ENCODE results near the gene CTRB1.
"Not testable (repeated sequence)": the region's sequence is repeated elsewhere in the genome, so short reads cannot be mapped to it uniquely, and the experiment has no call there.

The CTRB1 gene

DNA sequence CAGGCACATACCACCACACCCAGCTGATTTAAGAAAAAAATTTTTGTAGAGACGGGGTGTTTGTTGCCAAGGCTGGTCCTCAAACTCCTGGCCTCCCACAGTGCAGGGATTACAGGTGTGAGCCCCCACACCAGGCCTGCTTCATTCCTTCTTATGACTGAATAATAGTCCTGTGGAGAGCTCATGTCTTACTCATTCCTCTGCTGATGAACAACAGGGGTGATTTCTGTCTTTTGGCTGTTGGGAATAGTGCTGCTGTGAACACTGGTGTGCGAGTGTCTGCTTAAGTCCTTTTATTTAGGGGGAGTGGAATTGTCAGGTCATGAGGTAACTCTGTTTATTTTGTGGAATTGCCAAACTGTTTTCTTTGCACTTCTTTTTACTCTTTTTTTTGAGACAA is 2.7 kb upstream of the CTRB1 start:
- Histone ChIP-seq H3K79me2 (ENCODE audit: control insufficient read depth, insufficient read depth, low read length, unreplicated experiment) (no peaks in the 10 kb centered on the region), H3K27ac (ENCODE audit: low read depth, low read length) (no peak overlapping the region), H2AFZ (ENCODE audit: low read length, unreplicated experiment) (no peak overlapping the region), H3K4me3 (ENCODE audit: low read depth, low read length) (no peak overlapping the region), H3K27me3 (ENCODE audit: insufficient read depth, low read length) (no peaks in the 10 kb centered on the region), H3K4me1 (ENCODE audit: control insufficient read depth, insufficient read depth, low read length, unreplicated experiment) (peaks cover 3% of the 10 kb centered on the region), H3K36me3 (ENCODE audit: insufficient read depth, low read length) (no peaks in the 10 kb centered on the region)

DNA sequence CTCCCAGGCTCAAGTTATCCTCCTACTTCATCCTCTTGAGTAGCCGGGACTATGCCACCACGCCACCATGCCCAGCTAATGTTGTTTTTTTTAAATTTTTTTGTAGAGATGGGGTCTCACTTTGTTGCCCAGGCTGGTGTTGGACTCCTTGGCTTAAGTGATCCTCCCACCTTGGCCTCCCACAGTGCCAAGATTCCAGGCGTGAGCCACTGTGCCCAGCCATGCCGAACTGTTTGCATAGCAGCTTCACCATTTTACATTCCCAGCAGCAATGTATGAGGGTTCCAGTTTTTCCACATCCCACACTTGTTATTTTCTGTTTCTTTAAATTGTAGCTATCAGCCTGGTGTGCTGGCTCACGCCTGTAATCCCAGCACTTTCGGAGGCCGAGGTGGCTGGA is 2.2 kb upstream of the CTRB1 start:
- Histone ChIP-seq H3K27ac (ENCODE audit: low read depth, low read length) (no peak overlapping the region), H3K4me1 (ENCODE audit: control insufficient read depth, insufficient read depth, low read length, unreplicated experiment) (peaks cover 3% of the 10 kb centered on the region), H3K79me2 (ENCODE audit: control insufficient read depth, insufficient read depth, low read length, unreplicated experiment) (no peaks in the 10 kb centered on the region), H3K27me3 (ENCODE audit: insufficient read depth, low read length) (no peaks in the 10 kb centered on the region), H2AFZ (ENCODE audit: low read length, unreplicated experiment) (no peak overlapping the region), H3K4me3 (ENCODE audit: low read depth, low read length) (no peak overlapping the region), H3K36me3 (ENCODE audit: insufficient read depth, low read length) (no peaks in the 10 kb centered on the region)

DNA sequence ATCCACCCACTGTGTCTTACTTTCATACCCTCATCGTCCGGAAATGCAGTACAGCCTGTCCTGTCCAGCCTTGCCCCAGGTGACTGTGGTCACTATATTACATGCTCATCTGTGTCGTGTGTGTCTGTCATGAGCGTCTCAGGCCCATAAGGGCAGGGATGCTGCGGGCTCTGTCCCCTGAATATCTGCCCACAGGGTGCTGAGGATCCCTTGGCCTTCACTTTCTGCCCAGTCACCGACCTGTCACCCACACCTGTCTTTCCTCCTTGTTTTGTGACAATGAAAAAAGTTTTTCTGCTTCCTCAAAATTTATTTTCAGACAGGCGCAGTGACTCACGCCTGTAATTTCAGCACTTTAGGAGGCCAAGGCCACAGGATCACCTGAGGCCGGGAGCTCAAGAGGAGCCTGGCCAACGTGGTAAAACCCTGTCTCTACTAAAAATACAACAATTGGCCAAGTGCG is 1.4 kb upstream of the CTRB1 start:
- Histone ChIP-seq H3K4me1 (ENCODE audit: control insufficient read depth, insufficient read depth, low read length, unreplicated experiment) (peaks cover 3% of the 10 kb centered on the region), H3K36me3 (ENCODE audit: insufficient read depth, low read length) (no peaks in the 10 kb centered on the region), H2AFZ (ENCODE audit: low read length, unreplicated experiment) (no peak overlapping the region), H3K27me3 (ENCODE audit: insufficient read depth, low read length) (no peaks in the 10 kb centered on the region), H3K4me3 (ENCODE audit: low read depth, low read length) (no peak overlapping the region), H3K79me2 (ENCODE audit: control insufficient read depth, insufficient read depth, low read length, unreplicated experiment) (no peaks in the 10 kb centered on the region), H3K27ac (ENCODE audit: low read depth, low read length) (no peak overlapping the region)

DNA sequence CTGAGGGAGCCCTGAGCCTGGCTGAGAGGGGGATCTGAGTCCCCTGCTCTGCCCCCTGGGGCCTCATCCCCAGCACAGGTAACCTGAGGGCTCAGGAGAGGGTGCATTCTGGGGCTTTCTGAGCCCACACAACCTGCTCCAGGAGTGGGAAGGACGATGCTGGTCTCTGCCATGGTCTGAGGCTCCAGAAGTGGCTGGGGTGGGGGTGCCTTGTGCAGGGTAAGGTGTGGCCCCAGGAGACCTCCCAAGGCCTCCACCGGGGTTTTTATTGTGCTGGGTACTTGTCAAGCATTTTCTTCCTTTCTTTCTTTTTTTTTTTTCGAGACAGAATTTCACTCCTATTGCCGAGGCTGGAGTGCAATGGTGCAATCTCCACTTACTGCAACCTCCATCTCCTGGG is 300 bp downstream of the CTRB1 start:
- H3K4me1 ChIP-seq (ENCODE audit: control insufficient read depth, insufficient read depth, low read length, unreplicated experiment), result peaks cover 3% of the 10 kb centered on the region

DNA sequence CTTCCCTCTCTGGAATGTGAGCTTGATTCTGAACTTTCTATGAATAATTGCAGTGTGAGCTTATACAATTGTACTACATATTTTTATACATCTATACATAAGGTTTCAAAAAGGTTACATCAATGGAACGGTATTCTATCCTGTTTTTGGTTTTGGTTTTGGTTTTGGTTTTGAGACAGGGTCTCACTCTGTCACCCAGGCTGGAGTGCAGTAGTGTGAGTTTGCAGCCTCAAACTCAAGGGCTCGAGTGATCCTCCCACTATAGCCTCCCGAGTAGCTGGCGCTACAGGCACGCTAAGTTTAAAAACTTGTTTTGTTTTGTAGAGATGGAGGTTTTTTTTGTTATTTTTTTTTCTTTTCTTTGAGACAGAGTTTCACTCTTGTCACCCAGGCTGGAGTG is 1.1 kb downstream of the CTRB1 start:
- H3K36me3 ChIP-seq (ENCODE audit: insufficient read depth, low read length), result no peaks in the 10 kb centered on the region
- H3K27me3 ChIP-seq (ENCODE audit: insufficient read depth, low read length), result no peaks in the 10 kb centered on the region
- no peaks in the 10 kb centered on the region for H3K79me2 ChIP-seq (ENCODE audit: control insufficient read depth, insufficient read depth, low read length, unreplicated experiment)
- H3K27ac ChIP-seq (ENCODE audit: low read depth, low read length), result no peak overlapping the region
- H3K4me3 ChIP-seq (ENCODE audit: low read depth, low read length), result no peak overlapping the region
- H3K4me1 ChIP-seq (ENCODE audit: control insufficient read depth, insufficient read depth, low read length, unreplicated experiment), result peaks cover 3% of the 10 kb centered on the region
- H2AFZ ChIP-seq (ENCODE audit: low read length, unreplicated experiment), result no peak overlapping the region

More for the DNA sequence above, 300 bp downstream of the CTRB1 start:
- Histone ChIP-seq H3K4me3 (ENCODE audit: low read depth, low read length) (no peak overlapping the region), H3K27ac (ENCODE audit: low read depth, low read length) (no peak overlapping the region), H2AFZ (ENCODE audit: low read length, unreplicated experiment) (no peak overlapping the region), H3K79me2 (ENCODE audit: control insufficient read depth, insufficient read depth, low read length, unreplicated experiment) (no peaks in the 10 kb centered on the region), H3K36me3 (ENCODE audit: insufficient read depth, low read length) (no peaks in the 10 kb centered on the region), H3K27me3 (ENCODE audit: insufficient read depth, low read length) (no peaks in the 10 kb centered on the region)

DNA sequence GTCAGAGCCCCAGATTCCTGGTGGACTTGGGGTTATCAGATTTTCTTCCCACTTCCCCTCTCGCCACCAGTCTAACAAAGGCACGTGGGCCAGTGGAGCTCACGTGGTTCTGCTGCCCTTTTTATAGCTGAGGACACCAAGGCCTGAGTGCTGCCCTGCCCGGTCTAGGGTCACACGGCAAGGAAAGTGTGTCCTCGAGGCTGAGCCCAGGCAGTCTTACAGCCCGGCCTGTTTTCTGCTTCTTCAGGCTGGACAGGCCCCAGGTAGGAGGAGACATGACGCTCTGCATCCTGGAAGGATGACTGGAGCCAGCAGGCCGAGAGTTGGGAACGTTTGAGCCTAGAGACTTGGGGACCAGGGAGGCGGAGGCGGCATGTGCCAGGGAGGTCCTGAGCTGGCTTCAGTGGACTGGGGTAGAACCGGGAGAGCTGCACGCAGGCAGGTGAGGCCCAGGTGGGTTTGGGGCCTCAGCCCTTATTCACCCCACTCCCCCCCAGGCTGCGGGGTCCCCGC is 3.5 kb downstream of the CTRB1 start:
- H3K36me3 ChIP-seq (ENCODE audit: insufficient read depth, low read length), result no peaks in the 10 kb centered on the region
- no peaks in the 10 kb centered on the region for H3K79me2 ChIP-seq (ENCODE audit: control insufficient read depth, insufficient read depth, low read length, unreplicated experiment)
- no peak overlapping the region for H3K4me3 ChIP-seq (ENCODE audit: low read depth, low read length)
- no peaks in the 10 kb centered on the region for H3K27me3 ChIP-seq (ENCODE audit: insufficient read depth, low read length)
- no peak overlapping the region for H2AFZ ChIP-seq (ENCODE audit: low read length, unreplicated experiment)
- H3K27ac ChIP-seq (ENCODE audit: low read depth, low read length), result no peak overlapping the region
- H3K4me1 ChIP-seq (ENCODE audit: control insufficient read depth, insufficient read depth, low read length, unreplicated experiment), result peaks cover 3% of the 10 kb centered on the region

DNA sequence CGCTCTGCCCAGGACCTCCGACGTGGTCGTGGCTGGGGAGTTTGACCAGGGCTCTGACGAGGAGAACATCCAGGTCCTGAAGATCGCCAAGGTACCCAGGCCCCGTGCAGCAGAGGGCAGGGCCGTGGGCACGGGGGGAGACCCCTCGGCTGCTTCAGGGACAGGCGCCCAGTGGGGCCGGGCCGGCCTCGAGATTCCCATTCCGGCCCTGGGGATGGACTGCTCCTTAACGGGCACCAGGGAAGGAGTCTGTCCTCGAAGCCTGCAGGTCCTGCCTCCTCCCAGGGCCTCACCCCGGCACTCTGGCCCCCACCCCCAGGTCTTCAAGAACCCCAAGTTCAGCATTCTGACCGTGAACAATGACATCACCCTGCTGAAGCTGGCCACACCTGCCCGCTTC is 4.3 kb downstream of the CTRB1 start:
- not testable (repeated sequence) for H3K27me3 ChIP-seq (ENCODE audit: insufficient read depth, low read length); H3K79me2 ChIP-seq (ENCODE audit: control insufficient read depth, insufficient read depth, low read length, unreplicated experiment); H3K4me3 ChIP-seq (ENCODE audit: low read depth, low read length); H3K4me1 ChIP-seq (ENCODE audit: control insufficient read depth, insufficient read depth, low read length, unreplicated experiment); H3K27ac ChIP-seq (ENCODE audit: low read depth, low read length); H2AFZ ChIP-seq (ENCODE audit: low read length, unreplicated experiment); H3K36me3 ChIP-seq (ENCODE audit: insufficient read depth, low read length)

DNA sequence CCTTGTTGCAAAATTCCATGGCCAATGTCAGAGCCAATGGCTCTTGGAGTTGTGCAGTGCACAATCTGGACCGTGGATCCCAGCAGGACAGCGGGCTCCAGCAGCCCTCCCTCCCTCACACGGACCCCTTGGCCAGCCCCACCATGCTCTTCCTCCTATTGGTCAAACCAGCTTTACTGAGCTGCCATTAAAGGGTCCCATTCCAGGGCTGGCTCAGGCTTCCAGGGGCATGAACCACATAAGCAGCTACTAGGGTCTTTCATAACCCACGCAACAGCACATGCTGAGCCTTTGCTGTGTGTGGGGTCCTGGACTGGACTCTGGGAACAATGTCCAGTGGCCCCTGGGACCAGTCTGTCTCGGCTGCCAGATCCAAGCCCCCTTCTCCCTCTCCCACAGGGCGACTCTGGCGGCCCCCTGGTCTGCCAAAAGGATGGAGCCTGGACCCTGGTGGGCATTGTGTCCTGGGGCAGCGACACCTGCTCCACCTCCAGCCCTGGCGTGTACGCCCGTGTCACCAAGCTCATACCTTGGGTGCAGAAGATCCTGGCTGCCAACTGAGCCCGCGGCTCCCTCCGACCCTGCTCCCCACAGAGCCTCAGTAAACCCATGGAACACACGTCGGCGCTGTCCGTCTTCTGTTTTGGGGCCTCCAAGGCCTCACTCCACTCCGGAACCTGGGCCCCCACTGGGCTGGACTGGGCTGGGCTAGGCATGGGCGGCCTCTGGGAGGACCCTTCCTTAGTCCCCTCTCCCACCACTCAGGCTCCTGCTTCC is 5.7 kb downstream of the CTRB1 start:
- H3K27ac ChIP-seq (ENCODE audit: low read depth, low read length), result no peak overlapping the region
- H2AFZ ChIP-seq (ENCODE audit: low read length, unreplicated experiment), result no peak overlapping the region
- H3K4me1 ChIP-seq (ENCODE audit: control insufficient read depth, insufficient read depth, low read length, unreplicated experiment), result peaks cover 3% of the 10 kb centered on the region
- no peaks in the 10 kb centered on the region for H3K79me2 ChIP-seq (ENCODE audit: control insufficient read depth, insufficient read depth, low read length, unreplicated experiment)
- no peak overlapping the region for H3K4me3 ChIP-seq (ENCODE audit: low read depth, low read length)
- H3K36me3 ChIP-seq (ENCODE audit: insufficient read depth, low read length), result peaks cover 6% of the 10 kb centered on the region; the same call in 1 of the 2 replicates
- H3K27me3 ChIP-seq (ENCODE audit: insufficient read depth, low read length), result no peaks in the 10 kb centered on the region

DNA sequence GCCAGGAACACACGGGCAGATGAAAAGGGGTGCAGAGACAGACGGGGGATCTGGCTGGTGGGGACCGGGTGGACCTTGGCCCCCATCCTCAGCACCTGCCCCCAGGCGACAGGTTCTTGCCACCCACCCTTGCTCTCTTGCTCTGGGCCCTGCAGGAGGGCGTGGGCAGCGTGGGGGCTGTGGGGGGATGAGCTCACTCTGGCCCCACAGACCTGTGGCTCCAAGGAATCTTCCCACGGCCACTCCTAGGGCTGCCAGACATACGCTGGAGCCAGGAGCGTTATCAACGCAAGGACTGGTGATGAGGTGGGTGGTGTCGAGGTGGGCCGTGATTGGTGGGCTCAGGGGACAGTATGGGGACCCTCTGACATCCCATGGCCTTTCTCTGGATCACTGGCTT is 6.3 kb downstream of the CTRB1 start:
- Histone ChIP-seq H3K27me3 (ENCODE audit: insufficient read depth, low read length) (no peaks in the 10 kb centered on the region), H3K27ac (ENCODE audit: low read depth, low read length) (no peak overlapping the region), H3K36me3 (ENCODE audit: insufficient read depth, low read length) (peaks cover 6% of the 10 kb centered on the region; the same call in 1 of the 2 replicates), H2AFZ (ENCODE audit: low read length, unreplicated experiment) (no peak overlapping the region), H3K4me1 (ENCODE audit: control insufficient read depth, insufficient read depth, low read length, unreplicated experiment) (no peaks in the 10 kb centered on the region), H3K4me3 (ENCODE audit: low read depth, low read length) (no peak overlapping the region), H3K79me2 (ENCODE audit: control insufficient read depth, insufficient read depth, low read length, unreplicated experiment) (no peaks in the 10 kb centered on the region)

DNA sequence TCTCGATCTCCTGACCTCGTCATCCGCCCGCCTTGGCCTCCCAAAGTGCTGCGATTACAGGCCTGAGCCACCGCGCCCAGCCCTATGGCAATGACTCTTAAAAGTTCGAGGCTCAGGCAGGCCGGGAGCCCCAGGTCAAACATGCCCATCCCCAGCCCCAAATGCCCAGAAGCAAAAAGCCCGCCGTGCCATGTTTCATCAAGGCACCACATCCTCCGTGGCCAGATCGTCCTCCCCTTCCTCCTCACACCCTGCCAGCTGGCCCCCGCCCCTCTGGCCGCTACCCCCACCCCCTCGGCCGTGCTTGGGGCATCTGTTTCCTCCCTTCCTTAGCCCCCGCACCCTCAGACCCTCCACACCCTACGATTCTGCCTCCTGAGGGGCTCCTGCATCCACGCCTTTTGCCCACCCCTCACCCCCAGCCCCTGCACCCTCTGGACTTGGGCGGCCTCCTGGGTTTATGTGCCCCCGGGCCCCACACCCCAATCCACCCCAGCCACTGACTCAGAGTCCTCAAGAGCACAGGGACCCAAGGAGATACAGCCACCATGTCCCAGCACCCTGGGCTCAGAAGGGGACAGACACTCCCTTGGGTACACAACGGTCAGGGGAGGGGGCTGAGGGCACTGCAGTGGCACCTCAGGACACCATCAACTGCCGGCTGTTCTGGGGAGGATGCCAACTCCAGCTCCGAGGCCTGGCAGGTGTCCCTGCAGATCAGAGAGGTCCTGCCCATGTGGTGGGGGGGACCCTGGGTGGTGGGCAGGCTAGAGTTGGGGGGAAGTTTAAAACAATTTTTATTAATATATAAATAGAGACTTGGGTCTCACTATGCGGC is 7.1 kb downstream of the CTRB1 start:
- Histone ChIP-seq H3K36me3 (ENCODE audit: insufficient read depth, low read length) (peaks cover 6% of the 10 kb centered on the region; the same call in 1 of the 2 replicates), H2AFZ (ENCODE audit: low read length, unreplicated experiment) (no peak overlapping the region), H3K79me2 (ENCODE audit: control insufficient read depth, insufficient read depth, low read length, unreplicated experiment) (no peaks in the 10 kb centered on the region), H3K4me1 (ENCODE audit: control insufficient read depth, insufficient read depth, low read length, unreplicated experiment) (no peaks in the 10 kb centered on the region), H3K27me3 (ENCODE audit: insufficient read depth, low read length) (no peaks in the 10 kb centered on the region), H3K4me3 (ENCODE audit: low read depth, low read length) (no peak overlapping the region), H3K27ac (ENCODE audit: low read depth, low read length) (no peak overlapping the region)

Data from ACC112 (cell line).